RWPE2 (cell line): ENCODE measurements around the gene FAM114A2.

Experiments used
- ATAC-seq: fragments of 200-7000 bp; cut with Tn5 transposase; 3 replicates; pipeline ENCODE4 v1.9.1; 2021; ENCODE audit warnings: low read depth
- DNase-seq: peaks from one replicate; pipeline ENCODE4 v3.0.0-alpha.2; 2020; ENCODE audit warnings: low spot score
- H3K27ac ChIP-seq: fragments of 450-650 bp; 2 replicates; pipeline ENCODE4 v1.5.1; 2017; ENCODE audit warnings: mild to moderate bottlenecking; ENCODE audit not compliant: poor library complexity, severe bottlenecking
- H3K27me3 ChIP-seq: fragments of 250-450 bp; sonication (Bioruptor Pico); 2 replicates; pipeline ENCODE4 v1.5.1; 2021; ENCODE audit warnings: mild to moderate bottlenecking, moderate library complexity; ENCODE audit not compliant: insufficient read depth, poor library complexity, severe bottlenecking
- H3K36me3 ChIP-seq: fragments of 250-450 bp; sonication (Bioruptor Pico); 2 replicates; pipeline ENCODE4 v1.5.1; 2020; ENCODE audit warnings: low read depth, mild to moderate bottlenecking, moderate library complexity
- H3K4me1 ChIP-seq: fragments of 250-450 bp; sonication (Bioruptor Pico); 2 replicates; pipeline ENCODE4 v1.5.1; 2021; ENCODE audit warnings: mild to moderate bottlenecking, moderate library complexity; ENCODE audit not compliant: insufficient read depth, poor library complexity, severe bottlenecking
- H3K4me3 ChIP-seq: fragments of 250-450 bp; sonication (Bioruptor Pico); 2 replicates; pipeline ENCODE4 v1.5.1; 2021; ENCODE audit warnings: mild to moderate bottlenecking, moderate library complexity; ENCODE audit not compliant: severe bottlenecking
- H3K9me3 ChIP-seq: fragments of 250-450 bp; sonication (Bioruptor Pico); 2 replicates; pipeline ENCODE4 v1.5.1; 2021; ENCODE audit warnings: mild to moderate bottlenecking, moderate library complexity; ENCODE audit not compliant: severe bottlenecking
- CTCF ChIP-seq: fragments of 450-650 bp; IDR thresholded peaks from one replicate; pipeline ENCODE4 v1.5.1; 2017; ENCODE audit warnings: mild to moderate bottlenecking, moderate library complexity; ENCODE audit not compliant: poor library complexity, severe bottlenecking

FAM114A2 gene

GRCh38 chr5:154044099-154044498, 5.4 kb upstream of the FAM114A2 start:
- no peak for DNase-seq
- Histone ChIP-seq H3K27ac (no peak overlapping the region), H3K9me3 (no peaks in the 10 kb centered on the region), H3K27me3 (no peaks in the 10 kb centered on the region), H3K4me1 (peaks cover 9% of the 10 kb centered on the region), H3K36me3 (peaks cover 33% of the 10 kb centered on the region), H3K4me3 (no peak overlapping the region)
- TF ChIP-seq CTCF = no peak
- ATAC-seq = no peak

- Histone ChIP-seq H3K27me3 (no peaks in the 10 kb centered on the region), H3K4me1 (peaks cover 12% of the 10 kb centered on the region), H3K9me3 (no peaks in the 10 kb centered on the region), H3K27ac (no peak overlapping the region), H3K4me3 (no peak overlapping the region), H3K36me3 (peaks cover 33% of the 10 kb centered on the region)
- no peak for TF ChIP-seq CTCF
- ATAC-seq (no peak), DNase-seq (no peak)
Observed at GRCh38 chr5:154042766-154043165, 4.1 kb upstream of the FAM114A2 start.

GRCh38 chr5:154039458-154039829, 734 bp upstream of the FAM114A2 start:
- Histone ChIP-seq H3K9me3 (no peaks in the 10 kb centered on the region), H3K4me3 (peak overlapping the region; percentile 56), H3K36me3 (peaks cover 14% of the 10 kb centered on the region; the same call in 1 of the 2 replicates), H3K27me3 (no peaks in the 10 kb centered on the region), H3K27ac (peak overlapping the region; percentile 63), H3K4me1 (peaks cover 18% of the 10 kb centered on the region)
- no peak for TF ChIP-seq CTCF
- no peak for DNase-seq
- ATAC-seq = no peak

- peak; percentile 25 for ATAC-seq
- H3K4me3 ChIP-seq = peak overlapping the region; percentile 56
- peak overlapping the region; percentile 63 for H3K27ac ChIP-seq
- H3K36me3 ChIP-seq = peaks cover 25% of the 10 kb centered on the region
- TF ChIP-seq CTCF = no peak
- peaks cover 18% of the 10 kb centered on the region for H3K4me1 ChIP-seq
- no peaks in the 10 kb centered on the region for H3K27me3 ChIP-seq
- DNase-seq = no peak
- no peaks in the 10 kb centered on the region for H3K9me3 ChIP-seq
Observed at GRCh38 chr5:154038261-154038706, 426 bp downstream of the FAM114A2 start.

GRCh38 chr5:154034944-154035343, 3.8 kb downstream of the FAM114A2 start:
- Histone ChIP-seq H3K36me3 (peaks cover 21% of the 10 kb centered on the region), H3K9me3 (no peaks in the 10 kb centered on the region), H3K27ac (no peak overlapping the region), H3K4me3 (no peak overlapping the region), H3K4me1 (peaks cover 14% of the 10 kb centered on the region), H3K27me3 (no peaks in the 10 kb centered on the region)
- ATAC-seq = no peak
- TF ChIP-seq CTCF = no peak
- no peak for DNase-seq
